Uterus (tissue), 2 donors: Measurements from ENCODE around the gene EMX2.

Experiments used
- CTCF ChIP-seq, 4 experiments: fragments of 200-600 bp in 2 of 4; fragments of 450-650 bp in 2 of 4; sonication (generic) in 2 of 4; IDR thresholded peaks; one replicate each; pipeline ENCODE4 v1.5.1; 2016 to 2019; ENCODE audit warnings: antibody characterized with exemption in 4 of 4, mild to moderate bottlenecking in 2 of 4, moderate library complexity in 1 of 4
- POLR2A ChIP-seq, 2 donors: fragments of 450-650 bp; IDR thresholded peaks; one replicate each; pipeline ENCODE4 v1.6.1; 2016; ENCODE audit warnings: antibody characterized with exemption in 2 of 2, mild to moderate bottlenecking in 1 of 2, moderate library complexity in 1 of 2

DNA sequence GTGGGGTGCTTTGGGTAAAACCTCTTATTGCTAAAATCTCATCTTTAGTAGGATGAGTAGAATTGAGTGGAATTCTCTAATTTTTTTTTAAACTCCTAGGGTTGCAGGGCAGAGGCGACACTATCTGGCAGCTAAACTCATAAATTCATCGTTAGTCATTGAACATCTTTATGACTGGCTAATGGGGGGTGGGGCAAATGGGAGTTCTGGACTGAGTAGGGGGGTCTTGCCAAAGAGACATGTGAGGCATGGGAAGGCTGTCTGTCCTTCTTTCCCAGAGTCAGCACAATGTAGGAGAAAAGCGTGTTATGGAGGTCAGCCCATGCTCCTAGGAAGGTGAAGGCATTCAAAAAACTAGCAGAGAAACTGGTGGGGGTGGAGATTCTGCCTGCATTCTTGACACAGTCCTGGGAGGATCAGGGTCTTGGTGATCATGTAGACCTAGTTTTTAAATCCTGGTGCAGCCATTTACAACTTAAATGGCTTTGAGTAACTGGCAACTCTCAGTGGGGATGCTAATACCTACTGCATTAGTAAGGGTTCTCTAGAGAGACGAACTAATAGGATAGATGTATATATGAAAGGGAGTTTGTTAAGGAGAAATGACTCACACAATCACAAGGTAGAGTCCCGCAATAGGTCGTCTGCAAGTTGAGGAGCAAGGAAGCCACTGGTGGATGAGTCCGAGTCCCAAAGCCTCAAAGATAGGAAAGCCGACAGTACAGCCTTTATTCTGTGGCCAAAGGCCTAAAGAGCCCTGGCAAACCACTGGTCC lies 47.7 kb downstream of the EMX2 start:
- TF ChIP-seq POLR2A (IDR thresholded peaks at IDR 0.05): no peak
- no peak for TF ChIP-seq CTCF (IDR thresholded peaks at IDR 0.05)
